Pancreas (tissue), 10 donors: Measurements from ENCODE around the gene SCARB1. TPM values are rescaled to one million over a fixed set of nuclear protein-coding genes. Genes with fewer than 3 reads are reported as not detected.
A peak's percentile ranks its signal among the peaks of the same experiment; 100 is the strongest.

Experiments used
- ATAC-seq, 4 donors: fragments of 200-7000 bp; cut with Tn5 transposase; one replicate each; pipeline versions ENCODE4 v1.8.0 to v1.9.1; 2020; ENCODE audit warnings: mild to moderate bottlenecking in 4 of 4, moderate library complexity in 4 of 4
- DNase-seq, 6 donors: peaks; one replicate each; pipeline ENCODE4 v3.0.0-alpha.2; 2020
- FAIRE-seq: peaks from 2 replicates; lab custom pipeline; 2012; peaks lifted over from hg19 to GRCh38; lab: Jason Lieb, UNC
- H3K27ac ChIP-seq, 4 donors: fragments of 200-600 bp; sonication (generic); 1 replicate in 3 of 4; 2 replicates in 1 of 4; pipeline versions ENCODE4 v1.5.0 to v1.8.0; 2020
- H3K27me3 ChIP-seq, 4 donors: fragments of 200-600 bp; one replicate each; pipeline ENCODE4 v1.8.0; 2021
- H3K36me3 ChIP-seq, 3 donors: fragments of 200-600 bp; sonication (generic) in 1 of 3; one replicate each; pipeline versions ENCODE4 v1.5.0 to v1.8.0; 2020 to 2021
- H3K4me1 ChIP-seq, 3 donors: fragments of 200-600 bp; one replicate each; pipeline ENCODE4 v1.8.0; 2021
- H3K4me3 ChIP-seq, 4 donors: fragments of 200-600 bp; sonication (generic) in 2 of 4; one replicate each; pipeline versions ENCODE4 v1.5.0 to v1.8.0; 2020 to 2021
- H3K9me3 ChIP-seq, 4 donors: fragments of 200-600 bp; one replicate each; pipeline ENCODE4 v1.8.0; 2021
- WGBS, 2 donors: extraction: QIAGEN DNeasy Blood & Tissue Kit; methylation state at CpG; one replicate each; pipeline ENCODE4 v1.1.7; 2013; 5-methylcytosine and 5-hydroxymethylcytosine counted together
- intact Hi-C, 3 donors: fragments of 100-400 bp; cut with DNase I; formaldehyde crosslinking; loops; one replicate each; pipeline versions ENCODE4 v1.11.1 to v1.14.2; 2022
- polyA plus RNA-seq, 2 donors: library from polyadenylated mRNA; stranded (reverse); fragments of 200-250 nt; gene quantifications; one replicate each; pipeline ENCODE4 v1.2.3, GENCODE V29; 2013
- total RNA-seq, 6 donors: library from RNA; stranded (reverse); fragmentation: NEBNext Ultra II Directional in 4 of 6; extraction: Animal tissue kit (Norgen Biotek cat#: 25700) in 4 of 6; gene quantifications; one replicate each; pipeline versions ENCODE4 v1.2.1 to v1.2.4, GENCODE V29; 2021 to 2023
- TF ChIP-seq, protein P1 (sequence below), 4 donors: fragments of 200-600 bp; sonication (generic) in 3 of 4; IDR thresholded peaks; one replicate each; pipeline versions ENCODE4 v1.5.0 to v1.8.0; 2021; ENCODE audit warnings: antibody characterized with exemption in 4 of 4
- donor health status: healthy with polysubstance abuse.
- donor health status: DM: no; HTN: no; CAD: no; lungs with moderate emphysema.
- donor health status: DM: no; HTN: no; CAD: no.
- donor health status: control.
- donor health status: control.
- donor health status: Bipolar disorder and iron deficiency.
- donor health status: DM: yes; HTN: yes; CAD: no.
- donor health status: DM: no; HTN: no; CAD: no.
- donor health status: DM: no; HTN: no; CAD: no.
- donor health status: DM: yes; HTN: yes; CAD: no.

SCARB1 gene
- total and polyA plus RNA-seq, 8 donors = 4.7 to 14.7 (median 9.6) TPM

DNA sequence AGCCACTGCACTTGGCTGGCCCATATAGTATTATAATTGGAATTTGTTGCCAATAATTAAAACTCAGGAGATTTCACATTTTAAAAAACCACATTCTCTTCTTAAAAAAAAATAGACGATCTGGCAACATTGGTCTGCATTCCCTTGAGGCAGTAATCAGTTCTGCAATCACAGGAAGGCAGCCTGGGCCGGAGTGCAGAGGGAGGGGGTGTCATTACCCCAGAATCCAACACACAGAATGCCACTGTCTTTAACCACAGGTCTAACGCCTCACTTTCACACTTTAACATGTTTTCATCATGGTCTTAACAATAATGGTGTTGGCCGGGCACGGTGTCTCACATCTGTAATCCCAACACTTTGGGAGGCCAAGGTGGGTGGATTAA, 100.1 kb downstream of the SCARB1 start:
- Histone ChIP-seq H3K4me3 (no peak overlapping the region), H3K4me1 (peaks cover 0 to 4% (median 0%) of the 10 kb centered on the region in 3 donors), H3K27me3 (no peaks in the 10 kb centered on the region), H3K36me3 (no peaks in the 10 kb centered on the region), H3K27ac (no peak overlapping the region), H3K9me3 (no peaks in the 10 kb centered on the region)
- no peak for ATAC-seq
- WGBS, 2 donors = 72 to 80% methylated on average over 5 of the region's 5 CpGs
- DNase-seq = no peak
- intact Hi-C loops = loop anchor here in 2 of 3 donors (10.0 kb wide), 1 partner anchor 419 kb away; no protein-coding TSS in a partner anchor
- no peak for FAIRE-seq
- TF ChIP-seq, protein P1, sequence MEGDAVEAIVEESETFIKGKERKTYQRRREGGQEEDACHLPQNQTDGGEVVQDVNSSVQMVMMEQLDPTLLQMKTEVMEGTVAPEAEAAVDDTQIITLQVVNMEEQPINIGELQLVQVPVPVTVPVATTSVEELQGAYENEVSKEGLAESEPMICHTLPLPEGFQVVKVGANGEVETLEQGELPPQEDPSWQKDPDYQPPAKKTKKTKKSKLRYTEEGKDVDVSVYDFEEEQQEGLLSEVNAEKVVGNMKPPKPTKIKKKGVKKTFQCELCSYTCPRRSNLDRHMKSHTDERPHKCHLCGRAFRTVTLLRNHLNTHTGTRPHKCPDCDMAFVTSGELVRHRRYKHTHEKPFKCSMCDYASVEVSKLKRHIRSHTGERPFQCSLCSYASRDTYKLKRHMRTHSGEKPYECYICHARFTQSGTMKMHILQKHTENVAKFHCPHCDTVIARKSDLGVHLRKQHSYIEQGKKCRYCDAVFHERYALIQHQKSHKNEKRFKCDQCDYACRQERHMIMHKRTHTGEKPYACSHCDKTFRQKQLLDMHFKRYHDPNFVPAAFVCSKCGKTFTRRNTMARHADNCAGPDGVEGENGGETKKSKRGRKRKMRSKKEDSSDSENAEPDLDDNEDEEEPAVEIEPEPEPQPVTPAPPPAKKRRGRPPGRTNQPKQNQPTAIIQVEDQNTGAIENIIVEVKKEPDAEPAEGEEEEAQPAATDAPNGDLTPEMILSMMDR (IDR thresholded peaks at IDR 0.05) = no peak

DNA sequence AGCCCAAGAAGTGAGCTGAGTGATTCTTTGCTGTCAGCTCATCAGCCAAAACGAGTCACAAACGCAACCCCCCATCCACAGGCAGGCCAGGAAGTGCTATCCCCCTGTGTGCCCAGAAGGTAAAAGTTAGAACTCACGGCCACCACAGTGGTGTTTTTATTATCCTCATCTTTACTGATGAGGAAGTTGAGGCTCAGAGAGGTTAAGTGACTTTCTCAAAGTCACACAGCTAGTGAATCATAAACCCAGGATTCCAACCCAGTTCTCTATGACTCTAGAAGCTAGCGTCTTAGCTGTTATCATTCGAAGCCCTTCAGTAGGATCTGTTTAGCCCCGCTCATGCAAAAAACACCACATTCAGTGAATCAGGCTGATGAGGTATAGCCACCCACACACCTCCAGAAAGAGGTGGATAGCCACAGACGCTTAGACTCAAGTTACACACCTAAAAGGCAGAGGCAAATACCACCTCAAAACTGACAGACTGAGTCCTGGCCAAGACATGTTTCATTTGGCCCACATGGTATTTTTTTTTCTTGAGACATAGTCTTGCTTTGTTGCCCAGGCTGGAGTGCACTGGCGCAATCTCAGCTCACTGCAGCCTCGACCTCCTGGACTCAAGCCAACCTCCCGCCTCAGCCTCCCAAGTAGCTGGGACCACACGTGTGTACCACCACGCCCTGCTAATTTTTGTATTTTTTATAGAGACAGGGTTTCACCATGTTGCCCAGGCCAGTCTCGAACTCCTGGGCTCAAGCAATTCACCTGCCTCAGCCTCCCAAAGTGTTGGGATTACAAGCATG, 100.7 kb downstream of the SCARB1 start:
- intact Hi-C loops = loop anchor here in 2 of 3 donors (10.0 kb wide), 1 partner anchor 418 kb away; no protein-coding TSS in a partner anchor
- FAIRE-seq (no peak), DNase-seq (no peak), ATAC-seq (no peak)
- no peak overlapping the region for H3K4me3 ChIP-seq
- H3K4me1 ChIP-seq = peaks cover 0 to 4% (median 0%) of the 10 kb centered on the region in 3 donors
- H3K27me3 ChIP-seq = no peaks in the 10 kb centered on the region
- H3K27ac ChIP-seq = no peak overlapping the region
- WGBS, 2 donors = 71 to 79% methylated on average over 13 of the region's 13 CpGs
- TF ChIP-seq, protein P1 (IDR thresholded peaks at IDR 0.05) = no peak
- H3K36me3 ChIP-seq = no peaks in the 10 kb centered on the region
- H3K9me3 ChIP-seq = no peaks in the 10 kb centered on the region

DNA sequence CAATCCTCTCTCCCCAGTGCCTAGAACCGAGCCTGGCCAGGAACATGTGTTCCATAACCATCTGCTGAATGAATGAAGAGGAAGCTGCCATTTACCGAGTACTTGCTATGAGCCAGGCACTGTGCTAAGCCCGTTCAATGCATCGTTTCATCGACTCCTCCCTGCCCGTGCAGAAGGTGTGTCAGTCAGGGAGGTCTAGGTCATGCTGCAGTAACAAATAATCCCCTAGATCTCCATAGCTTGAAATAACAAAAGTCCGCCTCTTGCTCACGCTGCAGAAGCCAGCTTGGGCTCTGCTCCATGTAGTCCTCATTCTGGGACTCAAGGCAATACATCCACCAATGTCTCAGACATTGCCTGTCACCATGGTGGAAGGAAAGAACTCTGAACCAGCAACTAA, 101.3 kb downstream of the SCARB1 start:
- Histone ChIP-seq H3K4me1 (peaks cover 0 to 4% (median 0%) of the 10 kb centered on the region in 3 donors), H3K4me3 (no peak overlapping the region), H3K36me3 (no peaks in the 10 kb centered on the region), H3K27me3 (no peaks in the 10 kb centered on the region), H3K9me3 (no peaks in the 10 kb centered on the region), H3K27ac (no peak overlapping the region)
- TF ChIP-seq, protein P1 (IDR thresholded peaks at IDR 0.05) = no peak
- WGBS, 2 donors = 90 to 91% methylated on average over 8 of the region's 8 CpGs
- ATAC-seq = no peak
- no peak for FAIRE-seq
- intact Hi-C loops = loop anchor here in 2 of 3 donors (10.0 kb wide), 1 partner anchor 418 kb away; no protein-coding TSS in a partner anchor
- DNase-seq = no peak

DNA sequence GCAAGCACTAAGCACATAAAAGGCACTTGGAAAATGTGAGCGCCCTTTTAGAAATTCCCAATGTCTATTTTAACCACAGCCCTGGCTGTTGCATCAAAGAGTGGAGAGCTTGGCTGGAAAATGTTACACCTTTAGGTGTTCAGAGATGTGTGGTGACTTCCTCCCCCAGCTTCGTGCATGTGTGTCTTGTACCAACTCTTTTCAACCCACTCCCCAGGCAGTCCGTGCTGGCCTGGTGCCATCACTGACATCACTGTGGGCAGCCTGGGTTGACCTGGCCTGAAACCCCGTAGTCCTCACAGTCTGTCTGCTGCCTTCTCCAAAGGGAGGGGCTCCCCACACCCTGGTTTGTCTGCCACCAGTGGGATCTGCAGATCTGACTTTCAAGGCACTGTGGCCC, 101.8 kb downstream of the SCARB1 start:
- WGBS, 2 donors = 54 to 63% methylated on average over 4 of the region's 4 CpGs
- TF ChIP-seq, protein P1 (IDR thresholded peaks at IDR 0.05) = no peak
- intact Hi-C loops = loop anchor here in 2 of 3 donors (10.0 kb wide), 1 partner anchor 417 kb away; no protein-coding TSS in a partner anchor

More for the DNA sequence above, 101.8 kb downstream of the SCARB1 start:
- FAIRE-seq = no peak
- H3K27me3 ChIP-seq = no peaks in the 10 kb centered on the region
- no peak for ATAC-seq
- H3K9me3 ChIP-seq = no peaks in the 10 kb centered on the region
- peak in 1 of 6 donors; percentile 54 for DNase-seq
- no peak overlapping the region for H3K4me3 ChIP-seq
- H3K27ac ChIP-seq = no peak overlapping the region
- H3K36me3 ChIP-seq = no peaks in the 10 kb centered on the region
- H3K4me1 ChIP-seq = peaks cover 0 to 4% (median 0%) of the 10 kb centered on the region in 3 donors
